Mucosa of stomach (tissue), 1 donor: ENCODE measurements around the gene SETDB1.
A peak's percentile ranks its signal among the peaks of the same experiment; 100 is the strongest.
"Not testable (repeated sequence)": the region's sequence is repeated elsewhere in the genome, so short reads cannot be mapped to it uniquely, and the experiment has no call there.

ENCODE experiments used
- H3K27me3 ChIP-seq: one replicate; pipeline ENCODE4 v1.7.0; 2013; ENCODE audit warnings: mild to moderate bottlenecking, low read length; ENCODE audit not compliant: control insufficient read depth, insufficient read depth
- H3K36me3 ChIP-seq: one replicate; pipeline ENCODE4 v1.7.0; 2013; ENCODE audit warnings: low read length; ENCODE audit not compliant: control insufficient read depth, insufficient read depth
- H3K4me1 ChIP-seq: one replicate; pipeline ENCODE4 v1.7.0; 2013; ENCODE audit warnings: mild to moderate bottlenecking, low read length; ENCODE audit not compliant: control insufficient read depth, insufficient read depth
- H3K4me3 ChIP-seq: one replicate; pipeline ENCODE4 v1.7.0; 2013; ENCODE audit warnings: low read length
- H3K9ac ChIP-seq: one replicate; pipeline ENCODE4 v1.7.0; 2013; ENCODE audit warnings: mild to moderate bottlenecking, low read length, moderate library complexity
- H3K9me3 ChIP-seq: one replicate; pipeline ENCODE4 v1.7.0; 2013; ENCODE audit warnings: mild to moderate bottlenecking, low read length, moderate library complexity; ENCODE audit not compliant: control insufficient read depth
- donor health status: Pancreatic carcinoma.

Gene SETDB1

DNA sequence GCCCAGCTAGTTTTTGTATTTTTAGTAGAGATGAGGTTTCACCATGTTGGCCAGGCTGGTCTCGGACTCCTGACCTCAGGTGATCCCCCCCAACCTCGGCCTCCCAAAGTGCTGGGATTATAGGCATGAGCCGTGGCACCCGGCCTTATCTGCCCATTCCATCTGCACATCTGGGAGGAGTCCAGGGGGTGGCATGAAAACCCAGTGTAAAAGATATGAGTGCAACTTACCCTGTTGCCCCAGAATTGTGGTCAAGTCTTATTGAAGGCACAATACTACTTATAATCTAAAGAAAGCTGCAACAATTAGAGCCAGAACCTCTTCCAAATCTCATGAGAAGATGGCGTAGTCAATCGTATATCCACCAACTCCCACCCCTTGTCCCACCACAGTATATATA lies 20.9 kb upstream of the SETDB1 start:
- no peaks in the 10 kb centered on the region for H3K4me1 ChIP-seq
- no peaks in the 10 kb centered on the region for H3K9me3 ChIP-seq
- H3K4me3 ChIP-seq = no peak overlapping the region
- H3K27me3 ChIP-seq = no peaks in the 10 kb centered on the region
- no peaks in the 10 kb centered on the region for H3K36me3 ChIP-seq
- no peak overlapping the region for H3K9ac ChIP-seq

DNA sequence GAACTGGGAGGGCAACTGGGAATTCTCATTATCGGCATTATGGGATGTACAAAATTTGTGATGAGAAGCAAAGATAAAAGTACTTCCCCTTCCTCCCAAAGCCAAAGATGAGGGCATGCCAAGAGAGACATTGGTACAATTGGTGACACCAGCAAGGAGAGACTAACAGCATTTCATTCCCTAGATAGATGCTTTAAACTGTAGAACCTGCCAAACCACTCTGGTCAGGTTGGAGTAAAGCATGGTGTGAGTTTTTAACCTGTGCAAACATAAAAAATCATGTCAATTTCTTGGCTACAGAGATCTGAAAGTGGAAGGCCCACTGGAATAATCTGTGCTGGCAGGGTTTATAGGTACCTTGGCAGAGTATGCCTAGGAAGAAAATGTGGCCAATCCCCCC lies 19.8 kb upstream of the SETDB1 start:
- H3K9me3 ChIP-seq = no peaks in the 10 kb centered on the region
- no peaks in the 10 kb centered on the region for H3K27me3 ChIP-seq
- no peak overlapping the region for H3K4me3 ChIP-seq
- no peaks in the 10 kb centered on the region for H3K4me1 ChIP-seq
- H3K9ac ChIP-seq = no peak overlapping the region
- no peaks in the 10 kb centered on the region for H3K36me3 ChIP-seq

DNA sequence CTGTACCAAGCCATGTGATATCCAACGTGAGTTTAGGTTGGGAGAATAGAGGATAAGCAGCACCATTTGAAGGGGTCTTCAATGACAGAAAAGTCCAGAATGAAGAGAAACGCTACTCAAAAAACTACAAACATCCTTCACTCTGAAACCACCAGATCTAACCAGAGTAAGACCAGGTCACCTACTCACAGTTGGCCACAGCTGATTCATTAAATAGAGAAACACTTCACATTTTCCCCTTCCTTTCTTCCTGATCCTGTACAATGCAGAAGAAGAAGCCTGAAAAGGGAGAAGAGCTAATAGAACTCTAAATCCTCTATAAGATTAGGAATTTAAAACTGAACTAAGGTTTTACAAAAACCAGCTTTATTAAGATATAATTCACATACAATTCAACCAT lies 19.4 kb upstream of the SETDB1 start:
- Histone ChIP-seq H3K9ac (no peak overlapping the region), H3K27me3 (no peaks in the 10 kb centered on the region), H3K4me1 (no peaks in the 10 kb centered on the region), H3K36me3 (no peaks in the 10 kb centered on the region), H3K4me3 (no peak overlapping the region), H3K9me3 (no peaks in the 10 kb centered on the region)

DNA sequence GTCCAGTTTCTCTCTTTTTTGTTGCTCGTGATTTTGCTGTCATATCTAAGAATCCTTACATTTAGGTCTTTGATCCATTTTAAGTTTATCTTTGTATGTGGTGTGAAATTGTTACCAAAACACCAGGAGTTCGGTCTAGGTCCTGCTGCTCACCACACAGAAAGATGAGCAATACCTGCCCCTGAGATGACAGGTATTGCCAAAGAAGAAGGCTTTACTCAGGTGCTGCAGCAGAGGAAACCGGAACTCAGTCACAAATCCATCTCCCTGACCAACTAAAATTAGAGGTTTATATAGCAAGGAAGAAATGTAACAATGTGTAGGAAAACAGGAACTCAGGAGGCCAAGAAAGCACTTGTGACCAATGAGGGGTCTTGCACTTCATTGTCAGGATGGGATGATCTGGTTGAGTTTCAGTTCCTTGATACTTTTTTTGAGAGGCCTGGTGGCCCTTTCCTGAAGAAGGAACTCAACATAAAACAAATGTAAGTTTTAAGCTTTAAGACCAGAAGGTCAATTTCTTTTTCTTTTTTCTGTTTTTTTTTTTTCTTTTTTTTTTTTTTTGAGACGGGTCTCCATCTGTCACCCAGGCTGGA lies 16.5 kb upstream of the SETDB1 start:
- no peaks in the 10 kb centered on the region for H3K27me3 ChIP-seq
- H3K36me3 ChIP-seq = no peaks in the 10 kb centered on the region
- no peaks in the 10 kb centered on the region for H3K9me3 ChIP-seq
- no peak overlapping the region for H3K9ac ChIP-seq
- H3K4me3 ChIP-seq = no peak overlapping the region
- H3K4me1 ChIP-seq = no peaks in the 10 kb centered on the region

DNA sequence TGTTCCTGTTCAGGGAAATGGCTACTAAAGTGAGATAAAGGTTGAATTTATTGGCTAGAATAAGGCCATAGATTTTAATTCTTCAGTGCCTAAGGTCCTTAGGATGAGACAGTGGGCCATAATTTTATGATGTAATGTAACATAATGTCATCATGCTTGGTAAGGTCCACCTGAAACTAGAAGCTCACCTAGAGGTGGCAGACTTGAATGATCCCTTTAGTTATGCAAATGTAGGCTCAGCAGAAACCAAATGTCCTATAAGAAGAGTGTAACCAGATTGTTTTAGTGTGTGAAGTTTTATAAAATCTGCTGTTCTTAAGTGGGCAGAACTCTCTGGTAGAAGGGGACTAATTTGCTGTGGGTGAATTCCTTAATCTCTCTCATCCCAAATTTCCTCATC lies 13.5 kb upstream of the SETDB1 start:
- H3K4me1 ChIP-seq = no peaks in the 10 kb centered on the region
- H3K4me3 ChIP-seq = no peak overlapping the region
- no peaks in the 10 kb centered on the region for H3K36me3 ChIP-seq
- H3K9ac ChIP-seq = no peak overlapping the region
- no peaks in the 10 kb centered on the region for H3K9me3 ChIP-seq
- H3K27me3 ChIP-seq = no peaks in the 10 kb centered on the region

DNA sequence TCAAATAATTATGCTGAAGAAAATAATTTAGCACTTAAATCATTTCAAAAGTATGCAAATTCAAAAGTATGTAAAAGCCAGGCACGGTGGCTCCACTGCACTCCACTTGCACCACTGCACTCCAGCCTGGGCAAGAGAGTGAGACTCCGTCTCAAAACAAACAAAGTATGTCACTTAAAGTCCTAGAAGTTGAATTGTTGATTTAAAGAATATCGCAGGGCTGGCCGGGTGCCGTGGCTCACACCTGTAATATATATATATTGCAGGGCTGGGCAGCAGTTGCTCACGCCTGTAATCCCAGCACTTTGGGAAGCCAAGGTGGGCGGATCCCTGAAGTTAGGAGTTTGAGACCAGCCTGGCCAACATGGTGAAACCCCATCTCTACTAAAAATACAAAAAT lies 8.8 kb upstream of the SETDB1 start:
- no peaks in the 10 kb centered on the region for H3K9me3 ChIP-seq
- no peaks in the 10 kb centered on the region for H3K4me1 ChIP-seq
- no peaks in the 10 kb centered on the region for H3K27me3 ChIP-seq
- H3K36me3 ChIP-seq = no peaks in the 10 kb centered on the region
- no peak overlapping the region for H3K9ac ChIP-seq
- no peak overlapping the region for H3K4me3 ChIP-seq

DNA sequence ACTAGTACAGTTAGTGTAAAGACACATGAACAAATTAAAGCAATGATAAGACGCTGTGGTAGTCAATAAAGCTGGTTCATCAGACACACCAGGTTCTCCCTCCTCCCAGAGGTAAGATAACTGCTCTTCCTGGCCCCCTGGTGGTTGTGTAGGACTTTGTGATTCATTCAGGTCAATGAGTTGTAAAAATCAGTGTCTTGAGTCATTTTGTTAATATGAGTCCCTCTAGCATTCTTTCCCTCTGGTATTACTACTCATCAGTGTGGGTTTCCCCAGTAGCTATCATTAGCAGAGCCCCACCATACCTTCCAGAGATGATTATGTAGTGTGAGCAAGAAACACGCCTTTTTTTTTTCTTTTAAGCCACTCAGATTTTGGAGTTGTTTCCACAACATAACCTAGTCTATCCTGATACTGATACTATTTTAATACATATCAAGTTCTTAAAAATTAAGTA lies 3.6 kb upstream of the SETDB1 start:
- Histone ChIP-seq H3K4me1 (no peaks in the 10 kb centered on the region), H3K36me3 (no peaks in the 10 kb centered on the region)

DNA sequence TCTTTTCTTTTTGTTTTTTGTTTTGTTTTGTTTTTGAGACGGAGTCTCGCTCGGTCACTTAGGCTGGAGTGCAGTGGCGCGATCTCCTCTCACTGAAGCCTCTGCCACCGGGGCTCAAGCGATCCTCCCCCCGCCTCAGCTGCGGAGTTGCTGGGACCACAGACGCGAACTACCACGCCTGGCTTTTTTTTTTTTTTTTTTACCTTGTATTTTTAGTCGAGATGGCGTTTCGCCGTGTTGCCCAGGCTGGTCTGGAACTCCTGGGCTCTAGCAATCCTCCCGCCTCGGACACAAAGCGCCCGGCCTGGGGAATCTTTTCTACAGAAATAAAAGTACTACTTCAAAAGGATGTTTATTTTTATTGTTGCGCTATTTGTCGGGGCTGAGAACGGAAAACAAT lies 1.1 kb upstream of the SETDB1 start:
- Histone ChIP-seq H3K9ac (peak overlapping the region; percentile 55), H3K4me1 (no peaks in the 10 kb centered on the region), H3K4me3 (no peak overlapping the region), H3K27me3 (no peaks in the 10 kb centered on the region), H3K9me3 (no peaks in the 10 kb centered on the region), H3K36me3 (no peaks in the 10 kb centered on the region)

More for the DNA sequence above, 3.6 kb upstream of the SETDB1 start:
- no peak overlapping the region for H3K4me3 ChIP-seq
- H3K9me3 ChIP-seq = no peaks in the 10 kb centered on the region
- no peaks in the 10 kb centered on the region for H3K27me3 ChIP-seq
- H3K9ac ChIP-seq = no peak overlapping the region

DNA sequence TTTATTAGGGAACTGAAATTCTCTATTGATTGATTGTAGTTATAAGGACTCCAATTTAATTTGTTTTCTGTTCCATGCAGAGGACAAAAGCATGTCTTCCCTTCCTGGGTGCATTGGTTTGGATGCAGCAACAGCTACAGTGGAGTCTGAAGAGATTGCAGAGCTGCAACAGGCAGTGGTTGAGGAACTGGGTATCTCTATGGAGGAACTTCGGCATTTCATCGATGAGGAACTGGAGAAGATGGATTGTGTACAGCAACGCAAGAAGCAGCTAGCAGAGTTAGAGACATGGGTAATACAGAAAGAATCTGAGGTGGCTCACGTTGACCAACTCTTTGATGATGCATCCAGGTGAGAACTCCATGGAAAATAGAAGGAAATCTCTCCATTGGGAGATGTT lies 1.5 kb downstream of the SETDB1 start:
- Histone ChIP-seq H3K36me3 (no peaks in the 10 kb centered on the region), H3K4me1 (no peaks in the 10 kb centered on the region), H3K9me3 (no peaks in the 10 kb centered on the region), H3K9ac (no peak overlapping the region), H3K27me3 (no peaks in the 10 kb centered on the region), H3K4me3 (no peak overlapping the region)

DNA sequence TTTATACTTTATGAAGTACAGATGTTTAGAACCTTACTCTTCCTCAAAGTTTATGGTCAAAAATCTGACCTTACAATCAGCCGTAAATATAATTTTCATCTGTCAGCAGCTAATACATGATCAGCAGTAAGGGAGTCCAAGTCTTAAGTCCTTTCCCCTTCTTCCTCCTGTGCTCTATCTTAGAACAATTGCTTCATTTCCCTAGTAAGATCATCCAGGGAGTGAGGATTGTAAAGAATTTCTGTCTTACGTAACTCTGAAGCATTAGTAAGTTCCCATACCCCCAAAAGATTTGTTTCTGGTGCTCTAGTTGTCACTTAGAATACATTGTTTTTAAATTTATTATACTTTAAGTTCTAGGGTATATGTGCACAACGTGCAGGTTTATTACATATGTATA lies 2.1 kb downstream of the SETDB1 start:
- H3K27me3 ChIP-seq = no peaks in the 10 kb centered on the region
- no peaks in the 10 kb centered on the region for H3K36me3 ChIP-seq
- H3K9ac ChIP-seq = no peak overlapping the region
- no peaks in the 10 kb centered on the region for H3K9me3 ChIP-seq
- no peaks in the 10 kb centered on the region for H3K4me1 ChIP-seq
- no peak overlapping the region for H3K4me3 ChIP-seq

DNA sequence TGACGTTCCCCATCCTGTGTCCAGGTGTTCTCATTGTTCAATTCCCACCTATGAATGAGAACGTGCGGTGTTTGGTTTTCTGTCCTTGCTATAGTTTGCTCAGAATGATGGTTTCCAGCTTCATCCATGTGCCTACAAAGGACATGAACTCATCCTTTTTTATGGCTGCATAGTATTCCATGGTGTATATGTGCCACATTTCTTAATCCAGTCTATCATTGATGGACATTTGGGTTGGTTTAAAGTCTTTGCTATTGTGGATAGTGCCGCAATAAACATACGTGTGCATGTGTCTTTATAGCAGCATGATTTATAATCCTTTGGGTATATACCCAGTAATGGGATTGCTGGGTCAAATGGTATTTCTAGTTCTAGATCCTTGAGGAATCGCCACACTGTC lies 2.6 kb downstream of the SETDB1 start:
- not testable (repeated sequence) for H3K9ac ChIP-seq, H3K9me3 ChIP-seq, H3K27me3 ChIP-seq, H3K36me3 ChIP-seq, H3K4me1 ChIP-seq, H3K4me3 ChIP-seq

DNA sequence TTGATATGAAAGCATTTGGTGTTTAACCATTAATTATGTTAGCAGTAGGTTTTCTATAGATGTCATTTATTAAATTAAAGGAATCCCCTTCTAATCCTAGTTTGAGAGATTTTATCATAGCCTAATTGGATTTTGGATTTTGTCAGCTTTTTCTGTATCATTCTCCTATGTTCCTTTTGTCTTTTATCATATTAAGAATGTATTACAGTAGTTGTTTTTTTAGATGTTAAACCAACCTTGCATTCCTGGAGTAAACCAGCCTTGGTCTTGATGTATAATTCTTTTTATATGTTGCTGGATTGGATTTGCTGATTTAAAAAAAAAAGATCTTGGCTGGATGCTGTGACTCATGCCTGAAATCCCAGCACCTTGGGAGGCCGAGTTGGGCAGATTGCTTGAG lies 5.6 kb downstream of the SETDB1 start:
- Histone ChIP-seq H3K27me3 (no peaks in the 10 kb centered on the region), H3K9me3 (no peaks in the 10 kb centered on the region), H3K4me3 (no peak overlapping the region), H3K9ac (no peak overlapping the region), H3K4me1 (no peaks in the 10 kb centered on the region), H3K36me3 (no peaks in the 10 kb centered on the region)

DNA sequence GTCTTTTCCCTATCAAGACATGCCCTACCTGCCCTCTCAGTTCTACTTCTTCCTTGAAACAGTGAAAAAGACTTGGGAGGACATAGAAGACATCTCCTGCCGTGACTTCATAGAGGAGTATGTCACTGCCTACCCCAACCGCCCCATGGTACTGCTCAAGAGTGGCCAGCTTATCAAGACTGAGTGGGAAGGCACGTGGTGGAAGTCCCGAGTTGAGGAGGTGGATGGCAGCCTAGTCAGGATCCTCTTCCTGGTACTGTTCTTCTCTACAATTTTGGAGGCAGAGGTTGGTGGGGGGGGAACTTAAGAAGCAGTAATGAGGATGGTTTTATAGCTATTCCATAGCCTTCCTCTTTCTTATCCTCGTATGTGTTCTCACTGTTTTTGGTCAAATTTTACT lies 18.7 kb downstream of the SETDB1 start:
- H3K36me3 ChIP-seq = peaks cover 8% of the 10 kb centered on the region
- no peak overlapping the region for H3K9ac ChIP-seq
- no peaks in the 10 kb centered on the region for H3K27me3 ChIP-seq
- no peak overlapping the region for H3K4me3 ChIP-seq
- no peaks in the 10 kb centered on the region for H3K9me3 ChIP-seq
- no peaks in the 10 kb centered on the region for H3K4me1 ChIP-seq
